ENCODE measurements around the gene HDDC2.

The HDDC2 gene

DNA sequence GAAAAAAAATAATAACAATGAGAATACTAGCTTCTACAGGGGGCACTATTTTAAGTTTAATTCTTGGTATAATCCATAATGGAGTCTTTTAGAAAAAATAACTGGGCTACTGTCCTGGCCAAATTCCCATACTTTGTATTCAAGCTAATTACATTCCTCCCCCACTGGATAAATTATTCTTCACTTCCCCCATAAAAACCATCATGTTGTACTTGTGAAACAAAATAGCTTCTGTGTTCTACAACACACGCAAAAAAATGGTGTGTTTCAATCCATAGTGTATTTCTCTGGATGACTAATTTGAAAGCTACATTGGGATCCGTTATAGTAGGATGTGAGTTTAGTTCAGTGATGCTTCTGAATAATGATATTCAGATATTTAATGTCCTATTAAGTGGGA is 21.6 kb upstream of the HDDC2 start:
- ChIA-PET CTCF (interaction anchor here (0.6 to 2.5 kb wide), 4 partner anchors 10 to 445 kb away, joined by 3 to 12 read pairs (median 4); no protein-coding TSS in a partner anchor), POLR2A (no interaction called here)
- DNase-seq (ENCODE audit: low read depth, low spot score) = no peak
- H3K4me3 ChIP-seq (ENCODE audit: low read depth, low read length) = no peak overlapping the region
- TF ChIP-seq, protein P1, sequence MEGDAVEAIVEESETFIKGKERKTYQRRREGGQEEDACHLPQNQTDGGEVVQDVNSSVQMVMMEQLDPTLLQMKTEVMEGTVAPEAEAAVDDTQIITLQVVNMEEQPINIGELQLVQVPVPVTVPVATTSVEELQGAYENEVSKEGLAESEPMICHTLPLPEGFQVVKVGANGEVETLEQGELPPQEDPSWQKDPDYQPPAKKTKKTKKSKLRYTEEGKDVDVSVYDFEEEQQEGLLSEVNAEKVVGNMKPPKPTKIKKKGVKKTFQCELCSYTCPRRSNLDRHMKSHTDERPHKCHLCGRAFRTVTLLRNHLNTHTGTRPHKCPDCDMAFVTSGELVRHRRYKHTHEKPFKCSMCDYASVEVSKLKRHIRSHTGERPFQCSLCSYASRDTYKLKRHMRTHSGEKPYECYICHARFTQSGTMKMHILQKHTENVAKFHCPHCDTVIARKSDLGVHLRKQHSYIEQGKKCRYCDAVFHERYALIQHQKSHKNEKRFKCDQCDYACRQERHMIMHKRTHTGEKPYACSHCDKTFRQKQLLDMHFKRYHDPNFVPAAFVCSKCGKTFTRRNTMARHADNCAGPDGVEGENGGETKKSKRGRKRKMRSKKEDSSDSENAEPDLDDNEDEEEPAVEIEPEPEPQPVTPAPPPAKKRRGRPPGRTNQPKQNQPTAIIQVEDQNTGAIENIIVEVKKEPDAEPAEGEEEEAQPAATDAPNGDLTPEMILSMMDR (IDR thresholded peaks at IDR 0.05; ENCODE audit: insufficient read depth, low read length, missing control alignments) = no peak

DNA sequence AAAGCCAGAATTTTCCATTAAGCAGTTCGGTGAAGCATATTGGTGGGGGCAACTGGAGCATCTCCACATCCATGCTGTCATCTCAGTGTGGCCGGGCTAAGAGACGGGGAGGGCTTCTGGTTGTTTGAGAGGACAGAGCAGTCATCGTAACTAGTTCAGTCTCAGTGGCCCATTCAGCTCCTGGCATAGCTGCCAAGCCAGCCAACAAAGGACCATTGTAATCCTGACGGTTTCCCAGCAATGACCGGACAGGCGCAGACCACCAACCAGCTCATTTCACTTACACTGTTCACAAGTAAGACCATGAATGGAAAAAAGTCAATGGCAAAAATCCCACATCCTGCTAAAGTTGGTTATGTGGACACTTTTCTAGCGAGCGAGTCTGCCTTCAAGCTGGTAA is 14.9 kb upstream of the HDDC2 start:
- no peak for DNase-seq (ENCODE audit: low read depth, low spot score)
- CTCF ChIA-PET = interaction anchor here (0.9 to 13.1 kb wide), 2 partner anchors 442 to 637 kb away, joined by 4 to 488 read pairs; partner anchors contain the start of gene HEY2
- TF ChIP-seq, protein P1 (IDR thresholded peaks at IDR 0.05; ENCODE audit: insufficient read depth, low read length, missing control alignments) = no peak
- POLR2A ChIA-PET = no interaction called here
- no peak overlapping the region for H3K4me3 ChIP-seq (ENCODE audit: low read depth, low read length)

DNA sequence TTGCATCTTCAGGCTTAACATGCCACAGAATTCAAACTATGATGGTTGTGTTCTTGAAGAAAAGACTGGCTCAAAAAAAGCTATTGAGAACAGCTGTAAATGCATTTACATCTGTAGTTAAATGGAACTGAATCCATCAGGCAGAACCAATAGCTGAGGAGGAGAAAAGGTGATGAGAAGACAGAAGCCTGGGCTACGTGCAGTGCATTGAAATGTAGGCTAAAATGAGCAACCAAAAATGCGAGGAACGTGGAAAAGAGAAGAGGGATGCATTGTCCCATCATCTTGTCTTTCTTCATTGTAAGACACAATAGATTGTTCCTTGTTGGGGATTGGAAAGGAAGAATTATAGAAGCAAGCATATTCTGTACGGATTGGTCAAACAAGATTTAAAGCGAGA is 13.8 kb upstream of the HDDC2 start:
- POLR2A ChIA-PET = interaction anchor here (0.6 kb wide), 1 partner anchor 15 kb away, joined by 5 read pairs; no protein-coding TSS in a partner anchor

DNA sequence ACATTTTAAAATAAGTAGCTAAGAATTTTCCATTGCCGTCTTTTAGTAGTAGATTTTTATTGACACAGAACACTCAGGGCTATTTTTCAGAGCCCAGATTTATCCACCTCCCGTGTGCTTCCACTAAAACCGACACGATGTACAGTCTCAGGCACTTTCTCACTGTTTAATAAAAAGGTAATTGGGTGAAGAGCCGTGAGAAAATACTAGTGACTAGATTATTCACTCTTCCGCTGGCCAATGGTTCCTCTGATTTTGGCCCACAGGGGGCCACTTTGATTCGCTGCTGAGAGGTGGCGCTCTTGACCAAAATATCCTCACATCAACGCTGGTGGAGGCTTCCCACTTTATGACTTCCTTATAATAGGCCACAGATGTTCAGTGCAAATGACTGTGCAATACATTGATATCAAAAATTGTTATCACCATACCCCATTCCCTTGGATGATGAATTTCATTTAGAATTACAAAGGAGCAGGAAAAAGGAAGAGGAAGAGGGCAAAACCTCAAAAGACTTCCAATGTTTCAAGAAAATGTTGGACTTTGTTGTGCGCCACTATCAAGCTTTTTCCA is 12.3 kb upstream of the HDDC2 start:
- no peak for DNase-seq (ENCODE audit: low read depth, low spot score)
- POLR2A ChIA-PET = no interaction called here
- H3K4me3 ChIP-seq (ENCODE audit: low read depth, low read length) = no peak overlapping the region
- CTCF ChIA-PET = interaction anchor here (0.6 to 13.1 kb wide), 19 partner anchors 9 to 690 kb away, joined by 3 to 488 read pairs (median 5); partner anchors contain the start of genes HDDC2, HEY2 and HINT3
- TF ChIP-seq, protein P1 (IDR thresholded peaks at IDR 0.05; ENCODE audit: insufficient read depth, low read length, missing control alignments) = peak; percentile 71

More for the DNA sequence above, 13.8 kb upstream of the HDDC2 start:
- no peak for DNase-seq (ENCODE audit: low read depth, low spot score)
- H3K4me3 ChIP-seq (ENCODE audit: low read depth, low read length) = no peak overlapping the region
- CTCF ChIA-PET = interaction anchor here (3.2 to 13.1 kb wide), 2 partner anchors 443 to 659 kb away, joined by 18 to 488 read pairs; partner anchors contain the start of gene HEY2
- TF ChIP-seq, protein P1 (IDR thresholded peaks at IDR 0.05; ENCODE audit: insufficient read depth, low read length, missing control alignments) = no peak

DNA sequence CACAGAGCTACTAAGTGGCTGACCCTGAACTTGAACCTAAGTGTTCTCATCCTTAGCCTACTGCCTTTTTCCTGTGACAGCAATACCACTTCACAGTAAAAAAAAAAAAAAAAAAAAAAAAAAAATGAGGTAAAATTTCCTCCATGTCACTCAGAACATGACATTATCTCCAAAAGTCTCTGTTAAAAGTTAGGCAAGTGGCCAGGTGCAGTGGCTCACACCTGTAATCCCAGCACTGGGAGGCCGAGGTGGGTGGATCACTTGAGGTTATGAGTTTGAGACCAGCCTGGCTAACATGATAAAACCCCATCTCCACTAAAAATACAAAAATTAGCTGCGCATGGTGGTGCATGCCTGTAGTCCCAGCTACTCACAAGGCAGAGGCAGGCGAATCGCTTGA is 11.2 kb upstream of the HDDC2 start:
- no peak for DNase-seq (ENCODE audit: low read depth, low spot score)
- H3K4me3 ChIP-seq (ENCODE audit: low read depth, low read length) = no peak overlapping the region
- CTCF ChIA-PET = interaction anchor here (1.2 to 13.1 kb wide), 13 partner anchors 8 to 661 kb away, joined by 3 to 488 read pairs (median 9); partner anchors contain the start of genes HDDC2, HEY2 and TPD52L1
- POLR2A ChIA-PET = no interaction called here
- TF ChIP-seq, protein P1 (IDR thresholded peaks at IDR 0.05; ENCODE audit: insufficient read depth, low read length, missing control alignments) = no peak

DNA sequence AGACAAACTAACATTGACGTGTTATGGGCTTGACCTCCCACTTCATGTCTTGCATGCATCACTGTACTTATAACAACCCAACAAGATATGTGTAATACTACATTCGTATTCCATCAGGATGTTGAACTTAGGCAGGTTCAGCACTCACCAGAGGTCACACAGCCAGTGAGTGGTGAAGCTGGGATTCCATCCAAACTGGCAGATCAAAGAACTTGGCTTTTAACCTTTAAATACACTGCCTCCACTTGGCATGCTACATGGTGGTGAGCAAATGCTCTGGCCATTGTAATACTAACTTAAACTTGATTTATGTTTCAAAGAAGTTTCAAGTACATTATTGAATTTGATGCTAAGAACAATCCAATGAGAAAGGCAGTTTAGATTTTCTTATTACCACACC is 10.7 kb upstream of the HDDC2 start:
- ChIA-PET CTCF (interaction anchor here (1.0 to 13.1 kb wide), 22 partner anchors 8 to 673 kb away, joined by 3 to 488 read pairs (median 12); partner anchors contain the start of genes HDDC2, HEY2, HINT3 and NCOA7), POLR2A (no interaction called here)
- TF ChIP-seq, protein P1 (IDR thresholded peaks at IDR 0.05; ENCODE audit: insufficient read depth, low read length, missing control alignments) = no peak
- no peak overlapping the region for H3K4me3 ChIP-seq (ENCODE audit: low read depth, low read length)
- DNase-seq (ENCODE audit: low read depth, low spot score) = no peak

Data from AG04449 (cell line).